PFSK-1 (cell line): ENCODE data around the gene STIM2.

ENCODE experiments used
- FOXP2 ChIP-seq: optimal IDR thresholded peaks from 2 replicates; pipeline ENCODE3; 2011; ENCODE audit warnings: borderline replicate concordance, control low read depth, inconsistent platforms; ENCODE audit not compliant: insufficient read depth; ENCODE audit errors: extremely low read length, extremely low read depth
- POLR2AphosphoS5 ChIP-seq: IDR thresholded peaks from 2 replicates; pipeline ENCODE4 v1.6.1; 2012; ENCODE audit warnings: low read depth, mild to moderate bottlenecking, control low read depth, low read length, moderate library complexity
- REST ChIP-seq, 2 experiments: IDR thresholded peaks; 2 replicates each; pipeline versions ENCODE4 v1.6.1 to v1.8.0; 2011 to 2012; ENCODE audit warnings: low read depth in 2 of 2, low read length in 2 of 2, control low read depth in 1 of 2, inconsistent platforms in 1 of 2, mild to moderate bottlenecking in 1 of 2, moderate library complexity in 1 of 2; ENCODE audit not compliant: insufficient read depth in 1 of 2
- SIN3A ChIP-seq: IDR thresholded peaks from 2 replicates; pipeline ENCODE4 v1.6.1; 2012; ENCODE audit warnings: mild to moderate bottlenecking, low read length, moderate library complexity, borderline replicate concordance; ENCODE audit not compliant: insufficient read depth
- TAF1 ChIP-seq: IDR thresholded peaks from 2 replicates; pipeline ENCODE4 v1.6.1; 2012; ENCODE audit warnings: low read length, control low read depth, borderline replicate concordance; ENCODE audit not compliant: insufficient read depth

Gene STIM2

GRCh38 chr4:26943391-26943790, 82.8 kb downstream of the STIM2 start:
- TF ChIP-seq REST (IDR thresholded peaks at IDR 0.05; ENCODE audit: insufficient read depth in 1 of 2, low read depth in 2 of 2, low read length in 2 of 2) (no peak), POLR2AphosphoS5 (no peak), TAF1 (no peak), SIN3A (no peak), FOXP2 (no peak)

GRCh38 chr4:26945794-26946193, 85.2 kb downstream of the STIM2 start:
- TF ChIP-seq REST (IDR thresholded peaks at IDR 0.05; ENCODE audit: insufficient read depth in 1 of 2, low read depth in 2 of 2, low read length in 2 of 2) (no peak), SIN3A (no peak), POLR2AphosphoS5 (no peak), TAF1 (no peak), FOXP2 (no peak)

GRCh38 chr4:26947318-26947717, 86.7 kb downstream of the STIM2 start:
- TF ChIP-seq SIN3A (no peak), FOXP2 (no peak), POLR2AphosphoS5 (no peak), TAF1 (no peak), REST (IDR thresholded peaks at IDR 0.05; ENCODE audit: insufficient read depth in 1 of 2, low read depth in 2 of 2, low read length in 2 of 2) (no peak)

- no peak for TF ChIP-seq POLR2AphosphoS5
- TF ChIP-seq TAF1 = no peak
- no peak for TF ChIP-seq SIN3A
- TF ChIP-seq FOXP2 = no peak
- no peak for TF ChIP-seq REST (IDR thresholded peaks at IDR 0.05; ENCODE audit: insufficient read depth in 1 of 2, low read depth in 2 of 2, low read length in 2 of 2)
Observed at GRCh38 chr4:26950446-26950845, 89.8 kb downstream of the STIM2 start.

- TF ChIP-seq POLR2AphosphoS5 = no peak
- no peak for TF ChIP-seq FOXP2
- no peak for TF ChIP-seq TAF1
- TF ChIP-seq REST (IDR thresholded peaks at IDR 0.05; ENCODE audit: insufficient read depth in 1 of 2, low read depth in 2 of 2, low read length in 2 of 2) = no peak
- no peak for TF ChIP-seq SIN3A
Observed at GRCh38 chr4:26952891-26953290, 92.2 kb downstream of the STIM2 start.
